Liver (tissue), 9 donors: ENCODE measurements around the gene HLA-DRB1. TPM values are rescaled to one million over a fixed set of nuclear protein-coding genes. Genes with fewer than 3 reads are reported as not detected.

Experiments
- DNase-seq: peaks from one replicate; pipeline ENCODE4 v3.0.0-alpha.2; 2017; ENCODE audit warnings: low spot score
- H3K27ac ChIP-seq, 2 donors: one replicate each; pipeline ENCODE4 v1.7.0; 2013; ENCODE audit warnings: inconsistent platforms in 2 of 2, low read length in 2 of 2, control low read depth in 1 of 2, low read depth in 1 of 2, mild to moderate bottlenecking in 1 of 2
- H3K27me3 ChIP-seq, 4 donors: one replicate each; pipeline versions ENCODE4 v1.6.1 to v1.7.0; 2013; ENCODE audit warnings: low read length in 3 of 4, inconsistent platforms in 1 of 4, mild to moderate bottlenecking in 1 of 4, moderate library complexity in 1 of 4; ENCODE audit not compliant: control insufficient read depth in 4 of 4, insufficient read depth in 4 of 4
- H3K36me3 ChIP-seq, 4 donors: one replicate each; pipeline versions ENCODE4 v1.6.1 to v1.7.0; 2013; ENCODE audit warnings: low read length in 3 of 4, mild to moderate bottlenecking in 3 of 4, low read depth in 1 of 4, moderate library complexity in 1 of 4; ENCODE audit not compliant: control insufficient read depth in 4 of 4, insufficient read depth in 3 of 4
- H3K4me1 ChIP-seq, 4 donors: one replicate each; pipeline versions ENCODE4 v1.6.1 to v1.7.0; 2013; ENCODE audit warnings: low read length in 3 of 4, mild to moderate bottlenecking in 3 of 4, moderate library complexity in 1 of 4; ENCODE audit not compliant: control insufficient read depth in 4 of 4, insufficient read depth in 4 of 4
- H3K4me3 ChIP-seq, 3 donors: one replicate each; pipeline versions ENCODE4 v1.6.1 to v1.7.0; 2013; ENCODE audit warnings: low read length in 3 of 3, control low read depth in 1 of 3, low read depth in 1 of 3, mild to moderate bottlenecking in 1 of 3
- H3K9ac ChIP-seq, 2 donors: one replicate each; pipeline ENCODE4 v1.7.0; 2013; ENCODE audit warnings: low read length in 2 of 2, mild to moderate bottlenecking in 2 of 2, moderate library complexity in 2 of 2, control low read depth in 1 of 2, low read depth in 1 of 2
- H3K9me3 ChIP-seq, 4 donors: one replicate each; pipeline versions ENCODE4 v1.6.1 to v1.7.0; 2013; ENCODE audit warnings: low read length in 3 of 4; ENCODE audit not compliant: control insufficient read depth in 4 of 4
- ATF3 ChIP-seq: IDR thresholded peaks from 2 replicates; pipeline ENCODE4 v1.6.1; 2016; ENCODE audit warnings: antibody characterized with exemption
- EGR1 ChIP-seq, 2 donors: IDR thresholded peaks; 2 replicates each; pipeline ENCODE4 v1.6.1; 2016 to 2018; ENCODE audit warnings: antibody characterized with exemption in 2 of 2, low read depth in 2 of 2
- FOXA2 ChIP-seq: IDR thresholded peaks from 2 replicates; pipeline ENCODE4 v1.6.1; 2016; ENCODE audit warnings: antibody characterized with exemption
- GABPA ChIP-seq, 2 donors: IDR thresholded peaks in 1 of 2; conservative IDR thresholded peaks in 1 of 2; 2 replicates each; pipeline ENCODE4 v1.6.1; 2016; ENCODE audit warnings: antibody characterized with exemption in 2 of 2, mild to moderate bottlenecking in 1 of 2, moderate library complexity in 1 of 2
- HNF4G ChIP-seq: IDR thresholded peaks from 2 replicates; pipeline ENCODE4 v1.6.1; 2016; ENCODE audit warnings: antibody characterized with exemption
- NR2F2 ChIP-seq: IDR thresholded peaks from 2 replicates; pipeline ENCODE4 v1.6.1; 2016; ENCODE audit warnings: antibody characterized with exemption
- RAD21 ChIP-seq, 2 donors: IDR thresholded peaks; 2 replicates each; pipeline ENCODE4 v1.6.1; 2016; ENCODE audit warnings: antibody characterized with exemption in 2 of 2, mild to moderate bottlenecking in 2 of 2
- REST ChIP-seq: IDR thresholded peaks from 2 replicates; pipeline ENCODE4 v1.6.1; 2016; ENCODE audit warnings: antibody characterized with exemption, mild to moderate bottlenecking
- RXRA ChIP-seq, 2 donors: IDR thresholded peaks; 2 replicates each; pipeline ENCODE4 v1.6.1; 2017 to 2018; ENCODE audit warnings: antibody characterized with exemption in 2 of 2, mild to moderate bottlenecking in 1 of 2
- SP1 ChIP-seq: IDR thresholded peaks from 2 replicates; pipeline ENCODE4 v1.6.1; 2018; ENCODE audit warnings: antibody characterized with exemption, mild to moderate bottlenecking
- YY1 ChIP-seq: IDR thresholded peaks from 2 replicates; pipeline ENCODE4 v1.6.1; 2016; ENCODE audit warnings: antibody characterized with exemption, mild to moderate bottlenecking
- ZBTB33 ChIP-seq: IDR thresholded peaks from 2 replicates; pipeline ENCODE4 v1.6.1; 2016; ENCODE audit warnings: antibody characterized with exemption
- WGBS: extraction: QIAGEN DNeasy Blood & Tissue Kit; methylation state at CpG from one replicate; pipeline ENCODE4 v1.1.7; 2013; 5-methylcytosine and 5-hydroxymethylcytosine counted together
- polyA plus RNA-seq, 2 donors: library from polyadenylated mRNA; stranded (reverse) in 1 of 2; unstranded in 1 of 2; fragments of 200-250 nt in 1 of 2; fragments of >200 nt in 1 of 2; fragmentation: Nextera tagmentation in 1 of 2; extraction: Ambion mirVana in 1 of 2; gene quantifications; one replicate each; pipeline versions ENCODE4 v1.2.1 to v1.2.3, GENCODE V29; 2013 to 2015
- total RNA-seq, 2 donors: library from RNA; depleted of rRNA; stranded (reverse); fragments of >200 nt; gene quantifications; one replicate each; pipeline ENCODE4 v1.2.3, GENCODE V29; 2014
- TF ChIP-seq, protein P1 (sequence below): fragments of 150-350 bp; IDR thresholded peaks from 2 replicates; pipeline ENCODE4 v1.5.1; 2017; ENCODE audit warnings: improper control_type of control experiment, low read depth, low read length; ENCODE audit not compliant: missing input control
- donor health status: healthy.
- donor health status: healthy.
- donor health status: healthy.
- donor health status: healthy.
- donor health status: healthy.

HLA-DRB1 gene
- total and polyA plus RNA-seq, 4 donors: 26.0 to 46.1 (median 36.4) TPM

DNA sequence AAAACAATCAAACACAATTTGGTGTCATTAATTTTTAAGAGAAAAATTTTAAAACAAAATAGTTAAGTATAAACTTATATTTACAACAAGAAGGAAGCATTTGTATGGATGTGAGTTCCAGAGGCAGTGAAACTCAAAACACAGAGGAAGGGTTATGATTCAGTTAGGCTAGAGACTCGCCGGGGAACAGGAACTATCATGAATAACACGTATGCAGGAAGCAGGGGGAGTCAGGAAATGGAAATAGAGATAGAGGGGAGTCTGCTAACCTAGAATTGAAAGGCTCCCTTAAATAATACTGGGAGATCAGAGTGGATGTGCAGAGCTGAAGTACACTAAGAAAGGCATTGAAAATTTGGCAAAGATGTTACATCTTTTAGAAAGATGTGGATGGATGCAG lies 14.2 kb upstream of the HLA-DRB1 start:
- no peaks in the 10 kb centered on the region for H3K9me3 ChIP-seq
- no peak overlapping the region for H3K9ac ChIP-seq
- DNase-seq: no peak
- 9% methylated on average over 3 of the region's 3 CpGs for WGBS
- no peaks in the 10 kb centered on the region for H3K36me3 ChIP-seq
- peak overlapping the region; percentile 41 to 42 for H3K27ac ChIP-seq
- H3K4me3 ChIP-seq: no peak overlapping the region
- TF ChIP-seq SP1: no peak
- no peak for TF ChIP-seq YY1
- no peak for TF ChIP-seq ZBTB33
- TF ChIP-seq REST: no peak
- no peak for TF ChIP-seq RAD21 (IDR thresholded peaks at IDR 0.05)
- TF ChIP-seq FOXA2: no peak
- TF ChIP-seq, protein P1, sequence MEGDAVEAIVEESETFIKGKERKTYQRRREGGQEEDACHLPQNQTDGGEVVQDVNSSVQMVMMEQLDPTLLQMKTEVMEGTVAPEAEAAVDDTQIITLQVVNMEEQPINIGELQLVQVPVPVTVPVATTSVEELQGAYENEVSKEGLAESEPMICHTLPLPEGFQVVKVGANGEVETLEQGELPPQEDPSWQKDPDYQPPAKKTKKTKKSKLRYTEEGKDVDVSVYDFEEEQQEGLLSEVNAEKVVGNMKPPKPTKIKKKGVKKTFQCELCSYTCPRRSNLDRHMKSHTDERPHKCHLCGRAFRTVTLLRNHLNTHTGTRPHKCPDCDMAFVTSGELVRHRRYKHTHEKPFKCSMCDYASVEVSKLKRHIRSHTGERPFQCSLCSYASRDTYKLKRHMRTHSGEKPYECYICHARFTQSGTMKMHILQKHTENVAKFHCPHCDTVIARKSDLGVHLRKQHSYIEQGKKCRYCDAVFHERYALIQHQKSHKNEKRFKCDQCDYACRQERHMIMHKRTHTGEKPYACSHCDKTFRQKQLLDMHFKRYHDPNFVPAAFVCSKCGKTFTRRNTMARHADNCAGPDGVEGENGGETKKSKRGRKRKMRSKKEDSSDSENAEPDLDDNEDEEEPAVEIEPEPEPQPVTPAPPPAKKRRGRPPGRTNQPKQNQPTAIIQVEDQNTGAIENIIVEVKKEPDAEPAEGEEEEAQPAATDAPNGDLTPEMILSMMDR: no peak
- no peak for TF ChIP-seq NR2F2
- TF ChIP-seq GABPA (IDR thresholded peaks at IDR 0.05 in 1 of 2, conservative IDR thresholded peaks at IDR 0.05 in 1 of 2): no peak
- no peak for TF ChIP-seq HNF4G
- no peak for TF ChIP-seq EGR1 (IDR thresholded peaks at IDR 0.05; ENCODE audit: low read depth in 2 of 2)
- TF ChIP-seq RXRA (IDR thresholded peaks at IDR 0.05): no peak
- no peak for TF ChIP-seq ATF3
- H3K4me1 ChIP-seq: no peaks in the 10 kb centered on the region
- no peaks in the 10 kb centered on the region for H3K27me3 ChIP-seq

DNA sequence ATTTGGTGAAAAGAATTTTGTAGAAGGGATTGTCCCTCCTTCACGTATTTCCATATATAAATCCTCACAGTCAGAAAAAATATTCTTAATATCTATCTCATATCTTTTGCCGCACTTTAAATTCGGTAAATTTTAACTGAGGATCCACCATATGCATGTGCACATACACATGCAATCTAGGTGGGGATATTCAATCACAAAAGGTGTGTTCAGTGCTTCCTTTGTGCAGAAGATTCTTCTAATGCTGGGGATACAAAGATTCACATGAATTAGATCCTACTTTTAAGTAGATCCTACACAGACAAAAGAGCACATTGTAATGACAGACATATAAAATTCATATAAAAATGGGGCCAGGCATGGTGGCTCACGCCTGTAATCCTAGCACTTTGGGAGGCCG lies 13.6 kb upstream of the HLA-DRB1 start:
- TF ChIP-seq EGR1 (IDR thresholded peaks at IDR 0.05; ENCODE audit: low read depth in 2 of 2) (no peak), NR2F2 (no peak), RAD21 (IDR thresholded peaks at IDR 0.05) (no peak)
- H3K4me1 ChIP-seq: no peaks in the 10 kb centered on the region
- no peaks in the 10 kb centered on the region for H3K27me3 ChIP-seq
- H3K27ac ChIP-seq: peak overlapping the region in 1 of 2 donors; percentile 20
- H3K4me3 ChIP-seq: no peak overlapping the region
- 62% methylated on average over 3 of the region's 5 CpGs for WGBS
- no peaks in the 10 kb centered on the region for H3K36me3 ChIP-seq
- no peaks in the 10 kb centered on the region for H3K9me3 ChIP-seq
- DNase-seq: no peak
- no peak overlapping the region for H3K9ac ChIP-seq
